IMR-90 (cell line): ENCODE results near the gene PCDHGA7. TPM values are rescaled to one million over a fixed set of nuclear protein-coding genes. Genes with fewer than 3 reads are reported as not detected.

ENCODE experiments used
- CEBPB ChIP-seq: IDR thresholded peaks from 2 replicates; pipeline ENCODE4 v1.6.1; 2012; ENCODE audit warnings: low read depth, low read length, improper control_type of control experiment
- CTCF ChIP-seq: conservative IDR thresholded peaks from 2 replicates; pipeline ENCODE4 v1.5.1; 2012; ENCODE audit warnings: mild to moderate bottlenecking, low read depth, low read length, improper control_type of control experiment
- RFX5 ChIP-seq: IDR thresholded peaks from 2 replicates; pipeline ENCODE4 v1.8.0; 2012; ENCODE audit warnings: low read depth, mild to moderate bottlenecking, low read length, moderate library complexity
- polyA plus RNA-seq, 3 experiments: library from polyadenylated mRNA; depleted of rRNA; stranded (reverse); fragments of >200 nt; gene quantifications; 2 replicates each; pipeline ENCODE4 v1.2.3, GENCODE V29; 2012; ENCODE audit warnings: low replicate concordance in 1 of 3
- total RNA-seq: library from RNA; depleted of rRNA; stranded (reverse); fragments of >200 nt; gene quantifications from 2 replicates; pipeline ENCODE4 v1.2.3, GENCODE V29; 2012

PCDHGA7 gene
- total and polyA plus RNA-seq, 2 of the 4 experiments (the other 2 are of a cell fraction) = 3.2 to 3.4 TPM

DNA sequence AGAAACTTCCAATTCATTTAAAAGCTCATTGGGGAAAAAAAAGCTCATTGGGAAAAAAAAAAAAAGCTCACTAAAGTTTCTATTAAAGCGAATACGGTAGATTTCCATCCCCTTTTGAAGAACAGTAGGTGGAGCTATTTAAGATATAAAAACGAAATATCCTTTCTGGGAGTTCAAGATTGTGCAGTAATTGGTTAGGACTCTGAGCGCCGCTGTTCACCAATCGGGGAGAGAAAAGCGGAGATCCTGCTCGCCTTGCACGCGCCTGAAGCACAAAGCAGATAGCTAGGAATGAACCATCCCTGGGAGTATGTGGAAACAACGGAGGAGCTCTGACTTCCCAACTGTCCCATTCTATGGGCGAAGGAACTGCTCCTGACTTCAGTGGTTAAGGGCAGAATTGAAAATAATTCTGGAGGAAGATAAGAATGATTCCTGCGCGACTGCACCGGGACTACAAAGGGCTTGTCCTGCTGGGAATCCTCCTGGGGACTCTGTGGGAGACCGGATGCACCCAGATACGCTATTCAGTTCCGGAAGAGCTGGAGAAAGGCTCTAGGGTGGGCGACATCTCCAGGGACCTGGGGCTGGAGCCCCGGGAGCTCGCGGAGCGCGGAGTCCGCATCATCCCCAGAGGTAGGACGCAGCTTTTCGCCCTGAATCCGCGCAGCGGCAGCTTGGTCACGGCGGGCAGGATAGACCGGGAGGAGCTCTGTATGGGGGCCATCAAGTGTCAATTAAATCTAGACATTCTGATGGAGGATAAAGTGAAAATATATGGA is 48.0 kb downstream of the PCDHGA7 start, which contains the start of gene PCDHGA12 (continued):
- TF ChIP-seq CTCF = peak; percentile 71
- TF ChIP-seq RFX5 = no peak
- peak; percentile 34; the same call in 1 of the 2 replicates for TF ChIP-seq CEBPB
